Gastroesophageal sphincter (tissue), 2 donors: ENCODE data around the gene NAA60.

Experiments
- EP300 ChIP-seq: sonication (generic); formaldehyde crosslinking; IDR thresholded peaks from one replicate; pipeline ENCODE4 v1.6.1; 2017; ENCODE audit warnings: antibody characterized with exemption, mild to moderate bottlenecking
- POLR2A ChIP-seq, 2 donors: fragments of 450-650 bp; IDR thresholded peaks; one replicate each; pipeline ENCODE4 v1.6.1; 2017; ENCODE audit warnings: antibody characterized with exemption in 2 of 2, mild to moderate bottlenecking in 2 of 2, moderate library complexity in 1 of 2

- TF ChIP-seq POLR2A (IDR thresholded peaks at IDR 0.05) (no peak), EP300 (no peak)
Observed at GRCh38 chr16:3497771-3498170, 54.3 kb downstream of the NAA60 start.
